Kidney (tissue), 14 donors: Measurements from ENCODE around the gene S100A14. TPM values are rescaled to one million over a fixed set of nuclear protein-coding genes. Genes with fewer than 3 reads are reported as not detected.
"Not testable (repeated sequence)": the region's sequence is repeated elsewhere in the genome, so short reads cannot be mapped to it uniquely, and the experiment has no call there.

Source experiments
- DNase-seq, 5 donors: peaks; one replicate each; pipeline ENCODE4 v3.0.0-alpha.2; 2013 to 2020
- FAIRE-seq: peaks from 2 replicates; lab custom pipeline; 2012; peaks lifted over from hg19 to GRCh38; lab: Jason Lieb, UNC
- H3K27ac ChIP-seq, 2 donors: one replicate each; pipeline ENCODE4 v1.7.0; 2013; ENCODE audit warnings: low read depth in 2 of 2, low read length in 2 of 2, inconsistent platforms in 1 of 2
- H3K27me3 ChIP-seq: one replicate; pipeline ENCODE4 v1.7.1; 2013; ENCODE audit warnings: low read length, inconsistent platforms; ENCODE audit not compliant: control insufficient read depth, insufficient read depth
- H3K36me3 ChIP-seq, 3 donors: one replicate each; pipeline versions ENCODE4 v1.7.0 to v1.7.1; 2013; ENCODE audit warnings: low read length in 3 of 3, control low read depth in 1 of 3, inconsistent platforms in 1 of 3; ENCODE audit not compliant: insufficient read depth in 3 of 3, control insufficient read depth in 2 of 3
- H3K4me1 ChIP-seq, 3 donors: one replicate each; pipeline versions ENCODE4 v1.7.0 to v1.7.1; 2013; ENCODE audit warnings: low read length in 3 of 3, inconsistent platforms in 1 of 3, low read depth in 1 of 3; ENCODE audit not compliant: control insufficient read depth in 2 of 3, insufficient read depth in 2 of 3
- H3K4me3 ChIP-seq, 3 donors: one replicate each; pipeline versions ENCODE4 v1.7.0 to v1.8.1; 2013; ENCODE audit warnings: low read length in 3 of 3, control low read depth in 1 of 3, inconsistent platforms in 1 of 3
- H3K9ac ChIP-seq, 3 donors: one replicate each; pipeline versions ENCODE4 v1.7.0 to v1.7.1; 2013; ENCODE audit warnings: low read length in 3 of 3, control low read depth in 1 of 3, inconsistent platforms in 1 of 3
- H3K9me3 ChIP-seq, 3 donors: one replicate each; pipeline versions ENCODE4 v1.7.0 to v1.7.1; 2013; ENCODE audit warnings: low read length in 3 of 3, control low read depth in 1 of 3, inconsistent platforms in 1 of 3; ENCODE audit not compliant: control insufficient read depth in 2 of 3, insufficient read depth in 1 of 3
- intact Hi-C: fragments of 100-400 bp; cut with DNase I; formaldehyde crosslinking; loops from one replicate; pipeline ENCODE4 v1.11.1; 2022
- polyA plus RNA-seq: library from polyadenylated mRNA; stranded (reverse); fragments of 350-450 nt; fragmentation: Illumina TruSeq; extraction: RNeasy Lipid Tissue Mini Kit (QIAGEN cat#74804); gene quantifications from one replicate; pipeline ENCODE4 v1.2.3, GENCODE V29; 2014; ENCODE audit warnings: low read depth, low replicate concordance; ENCODE audit not compliant: insufficient read depth
- total RNA-seq: library from RNA; stranded (reverse); fragmentation: NEBNext Ultra II Directional; extraction: Animal tissue kit (Norgen Biotek cat#: 25700); gene quantifications from one replicate; pipeline ENCODE4 v1.2.1, GENCODE V29; 2021
- TF ChIP-seq, protein P1 (sequence below): IDR thresholded peaks from 3 replicates; pipeline ENCODE4 v1.5.1; 2012; ENCODE audit warnings: mild to moderate bottlenecking, moderate library complexity, borderline replicate concordance; ENCODE audit not compliant: insufficient read depth; ENCODE audit errors: extremely low read depth
- donor health status: control.
- donor health status: control.
- donor health status: control.
- donor health status: control.
- donor health status: control.
- donor health status: DM: yes; HTN: yes; CAD: no.
- donor health status: Normal renal cell carcinoma (clear cell type).

S100A14 gene
- total and polyA plus RNA-seq, 2 donors from 2014 or later = 35.6 to 75.9 TPM

GRCh38 chr1:153643816-153644215 lies 27.7 kb upstream of the S100A14 start:
- FAIRE-seq (no peak), DNase-seq (no peak)
- Histone ChIP-seq H3K36me3 (peaks cover 11 to 70% (median 32%) of the 10 kb centered on the region in 3 donors), H3K27me3 (no peaks in the 10 kb centered on the region), H3K9me3 (no peaks in the 10 kb centered on the region), H3K27ac (peak overlapping the region in 1 of 2 donors; percentile 7), H3K4me1 (peaks cover 0 to 11% (median 5%) of the 10 kb centered on the region in 3 donors), H3K9ac (no peak overlapping the region), H3K4me3 (no peak overlapping the region)
- intact Hi-C loops = no loop called here
- TF ChIP-seq, protein P1, sequence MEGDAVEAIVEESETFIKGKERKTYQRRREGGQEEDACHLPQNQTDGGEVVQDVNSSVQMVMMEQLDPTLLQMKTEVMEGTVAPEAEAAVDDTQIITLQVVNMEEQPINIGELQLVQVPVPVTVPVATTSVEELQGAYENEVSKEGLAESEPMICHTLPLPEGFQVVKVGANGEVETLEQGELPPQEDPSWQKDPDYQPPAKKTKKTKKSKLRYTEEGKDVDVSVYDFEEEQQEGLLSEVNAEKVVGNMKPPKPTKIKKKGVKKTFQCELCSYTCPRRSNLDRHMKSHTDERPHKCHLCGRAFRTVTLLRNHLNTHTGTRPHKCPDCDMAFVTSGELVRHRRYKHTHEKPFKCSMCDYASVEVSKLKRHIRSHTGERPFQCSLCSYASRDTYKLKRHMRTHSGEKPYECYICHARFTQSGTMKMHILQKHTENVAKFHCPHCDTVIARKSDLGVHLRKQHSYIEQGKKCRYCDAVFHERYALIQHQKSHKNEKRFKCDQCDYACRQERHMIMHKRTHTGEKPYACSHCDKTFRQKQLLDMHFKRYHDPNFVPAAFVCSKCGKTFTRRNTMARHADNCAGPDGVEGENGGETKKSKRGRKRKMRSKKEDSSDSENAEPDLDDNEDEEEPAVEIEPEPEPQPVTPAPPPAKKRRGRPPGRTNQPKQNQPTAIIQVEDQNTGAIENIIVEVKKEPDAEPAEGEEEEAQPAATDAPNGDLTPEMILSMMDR = no peak

DNA sequence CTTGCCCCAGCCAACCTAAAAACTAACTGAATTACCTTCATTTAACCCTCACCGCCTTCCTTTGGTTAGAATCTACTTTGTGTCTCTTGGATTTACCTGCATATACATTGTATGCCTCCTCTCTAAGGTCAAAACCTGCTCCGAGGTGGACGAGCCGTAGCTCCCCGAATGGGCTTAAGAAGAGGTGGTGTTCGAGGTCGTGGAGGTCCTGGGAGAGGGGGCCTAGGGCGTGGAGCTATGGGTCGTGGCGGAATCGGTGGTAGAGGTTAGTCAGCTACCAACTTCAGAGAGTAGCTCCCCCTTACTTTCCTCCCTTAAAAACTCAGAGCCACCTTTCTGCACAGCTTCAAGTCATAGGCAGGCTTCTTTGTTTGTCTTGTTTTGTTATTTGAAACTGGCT lies 27.0 kb upstream of the S100A14 start:
- TF ChIP-seq, protein P1 = no peak
- H3K4me3 ChIP-seq = no peak overlapping the region
- H3K27ac ChIP-seq = no peak overlapping the region
- peaks cover 0 to 11% (median 2%) of the 10 kb centered on the region in 3 donors for H3K4me1 ChIP-seq
- H3K27me3 ChIP-seq = no peaks in the 10 kb centered on the region
- H3K9me3 ChIP-seq = no peaks in the 10 kb centered on the region
- FAIRE-seq = no peak
- intact Hi-C loops = no loop called here
- no peak overlapping the region for H3K9ac ChIP-seq
- peak in 1 of 5 donors; percentile 42 for DNase-seq
- H3K36me3 ChIP-seq = peaks cover 11 to 76% (median 35%) of the 10 kb centered on the region in 3 donors

DNA sequence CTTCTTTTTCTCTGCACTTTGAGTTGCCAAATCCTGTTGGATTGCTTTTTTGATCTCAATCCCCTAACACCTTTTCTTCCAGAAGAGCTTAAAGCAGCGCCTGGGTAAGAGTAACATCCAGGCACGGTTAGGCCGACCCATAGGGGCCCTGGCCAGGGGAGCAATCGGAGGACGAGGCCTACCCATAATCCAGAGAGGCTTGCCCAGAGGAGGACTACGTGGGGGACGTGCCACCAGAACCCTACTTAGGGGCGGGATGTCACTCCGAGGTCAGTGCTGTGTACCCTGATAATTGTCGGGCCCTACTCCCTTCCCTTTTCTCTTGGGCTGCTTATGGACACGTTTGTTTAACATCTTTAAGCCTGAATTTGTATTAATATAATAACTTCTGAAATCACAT lies 26.0 kb upstream of the S100A14 start:
- no peaks in the 10 kb centered on the region for H3K27me3 ChIP-seq
- peaks cover 0 to 6% (median 0%) of the 10 kb centered on the region in 3 donors for H3K4me1 ChIP-seq
- H3K9ac ChIP-seq = no peak overlapping the region
- intact Hi-C loops = no loop called here
- no peaks in the 10 kb centered on the region for H3K9me3 ChIP-seq
- peak in 1 of 5 donors; percentile 37 for DNase-seq
- TF ChIP-seq, protein P1 = no peak
- H3K27ac ChIP-seq = no peak overlapping the region
- FAIRE-seq = no peak
- peaks cover 13 to 84% (median 43%) of the 10 kb centered on the region in 3 donors for H3K36me3 ChIP-seq
- no peak overlapping the region for H3K4me3 ChIP-seq

GRCh38 chr1:153640861-153641260 lies 24.7 kb upstream of the S100A14 start:
- Histone ChIP-seq H3K27me3 (no peaks in the 10 kb centered on the region), H3K4me1 (peaks cover 0 to 10% (median 2%) of the 10 kb centered on the region in 3 donors), H3K36me3 (peaks cover 18 to 93% (median 47%) of the 10 kb centered on the region in 3 donors), H3K27ac (no peak overlapping the region), H3K9ac (no peak overlapping the region), H3K9me3 (no peaks in the 10 kb centered on the region), H3K4me3 (peak overlapping the region in 1 of 3 donors; percentile 2)
- TF ChIP-seq, protein P1 = no peak
- intact Hi-C loops = no loop called here
- FAIRE-seq (no peak), DNase-seq (no peak)

DNA sequence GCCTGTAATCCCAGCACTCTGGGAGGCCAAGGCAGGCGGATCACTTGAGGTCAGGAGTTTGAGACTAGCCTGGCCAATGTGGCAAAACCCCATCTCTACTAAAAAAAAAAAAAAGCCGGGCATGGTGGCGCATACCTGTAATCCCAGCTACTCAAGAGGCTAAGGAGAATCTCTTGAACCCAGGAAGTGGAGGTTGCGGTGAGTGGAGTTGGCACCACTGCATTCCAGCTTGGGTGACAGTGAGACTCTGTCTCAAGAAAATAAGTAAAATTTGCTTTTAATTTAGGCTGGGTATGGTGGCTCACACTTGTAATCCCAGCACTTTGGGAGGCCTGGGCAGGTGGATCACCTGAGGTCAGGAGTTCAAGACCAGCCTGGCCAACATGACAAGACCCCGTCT lies 24.1 kb upstream of the S100A14 start:
- H3K27me3 ChIP-seq, FAIRE-seq, H3K4me3 ChIP-seq, intact Hi-C loops, H3K27ac ChIP-seq, H3K9me3 ChIP-seq, DNase-seq, H3K9ac ChIP-seq: not testable (repeated sequence)
- Histone ChIP-seq H3K36me3 (peaks cover 12 to 86% (median 41%) of the 10 kb centered on the region in 3 donors), H3K4me1 (peaks cover 0 to 10% (median 4%) of the 10 kb centered on the region in 3 donors)
